Tibial nerve (tissue), 4 donors: ENCODE data around the gene NPRL2. TPM values are rescaled to one million over a fixed set of nuclear protein-coding genes. Genes with fewer than 3 reads are reported as not detected.

ENCODE experiments used
- DNase-seq, 2 donors: peaks; one replicate each; pipeline ENCODE4 v3.0.0-alpha.2; 2019; ENCODE audit warnings: low spot score in 2 of 2
- H3K27ac ChIP-seq, 4 donors: fragments of 200-600 bp; sonication (generic) in 3 of 4; one replicate each; pipeline ENCODE4 v1.5.1; 2017 to 2019; ENCODE audit warnings: mild to moderate bottlenecking in 1 of 4
- H3K27me3 ChIP-seq, 2 donors: fragments of 200-600 bp; sonication (generic) in 1 of 2; one replicate each; pipeline versions ENCODE4 v1.5.1 to v1.6.0; 2017 to 2019
- H3K36me3 ChIP-seq, 3 donors: fragments of 200-600 bp; sonication (generic); one replicate each; pipeline ENCODE4 v1.5.1; 2018 to 2019
- H3K4me1 ChIP-seq, 4 donors: fragments of 200-600 bp; sonication (generic) in 3 of 4; one replicate each; pipeline ENCODE4 v1.5.1; 2017 to 2019
- H3K4me3 ChIP-seq, 4 donors: fragments of 200-600 bp; sonication (generic) in 3 of 4; one replicate each; pipeline ENCODE4 v1.5.1; 2017 to 2019; ENCODE audit warnings: mild to moderate bottlenecking in 1 of 4, moderate library complexity in 1 of 4
- H3K9me3 ChIP-seq, 4 donors: fragments of 200-600 bp; sonication (generic) in 3 of 4; one replicate each; pipeline ENCODE4 v1.5.1; 2017 to 2019
- CTCF ChIP-seq, 5 experiments: fragments of 200-600 bp in 3 of 5; fragments of 450-650 bp in 2 of 5; sonication (generic) in 3 of 5; IDR thresholded peaks; one replicate each; pipeline ENCODE4 v1.5.1; 2016 to 2019; ENCODE audit warnings: antibody characterized with exemption in 5 of 5, mild to moderate bottlenecking in 3 of 5, moderate library complexity in 2 of 5
- EP300 ChIP-seq, 2 donors: sonication (generic); formaldehyde crosslinking; IDR thresholded peaks; one replicate each; pipeline ENCODE4 v1.6.1; 2017; ENCODE audit warnings: antibody characterized with exemption in 2 of 2, mild to moderate bottlenecking in 1 of 2
- POLR2A ChIP-seq, 2 donors: fragments of 450-650 bp; IDR thresholded peaks; one replicate each; pipeline ENCODE4 v1.6.1; 2017; ENCODE audit warnings: antibody characterized with exemption in 2 of 2, mild to moderate bottlenecking in 2 of 2, moderate library complexity in 2 of 2
- WGBS, 2 donors: methylation state at CpG; one replicate each; pipeline ENCODE4 v1.1.5; 2018; 5-methylcytosine and 5-hydroxymethylcytosine counted together
- total RNA-seq, 4 donors: library from RNA; depleted of rRNA; stranded (reverse); fragments of >200 nt; gene quantifications; one replicate each; pipeline ENCODE4 v1.1.0, GENCODE V29; 2016

Gene NPRL2
- total RNA-seq, 4 donors from 2014 or later = 22.7 to 35.2 (median 27.2) TPM

GRCh38 chr3:50338965-50339364 lies 11.6 kb downstream of the NPRL2 start:
- H3K36me3 ChIP-seq = no peaks in the 10 kb centered on the region
- 47 to 58% methylated on average over 5 of the region's 5 CpGs for WGBS, 2 donors
- H3K4me1 ChIP-seq = peaks cover 0 to 75% (median 50%) of the 10 kb centered on the region in 4 donors
- H3K27me3 ChIP-seq = no peaks in the 10 kb centered on the region
- H3K27ac ChIP-seq = peak overlapping the region; percentile 97 to 100 (median 98)
- peak overlapping the region in 3 of 4 donors; percentile 65 to 71 (median 68) for H3K4me3 ChIP-seq
- no peak for TF ChIP-seq EP300 (IDR thresholded peaks at IDR 0.05)
- peak in 1 of 5 experiments; percentile 20 for TF ChIP-seq CTCF (IDR thresholded peaks at IDR 0.05)
- H3K9me3 ChIP-seq = no peaks in the 10 kb centered on the region
- no peak for DNase-seq

GRCh38 chr3:50337175-50337861 lies 13.3 kb downstream of the NPRL2 start:
- peaks cover 0 to 89% (median 55%) of the 10 kb centered on the region in 4 donors for H3K4me1 ChIP-seq
- TF ChIP-seq EP300 (IDR thresholded peaks at IDR 0.05) (peak; percentile 99), POLR2A (IDR thresholded peaks at IDR 0.05) (peak; percentile 65 to 96), CTCF (IDR thresholded peaks at IDR 0.05) (no peak)
- H3K9me3 ChIP-seq = no peaks in the 10 kb centered on the region
- H3K27me3 ChIP-seq = no peaks in the 10 kb centered on the region
- peak; percentile 98 to 99 for DNase-seq
- WGBS, 2 donors = 0% methylated on average over 3 to 66 of the region's 79 CpGs
- H3K36me3 ChIP-seq = peaks cover 0 to 3% (median 0%) of the 10 kb centered on the region in 3 donors
- peak overlapping the region; percentile 97 to 100 (median 98) for H3K27ac ChIP-seq
- peak overlapping the region; percentile 68 to 87 (median 82) for H3K4me3 ChIP-seq

- Histone ChIP-seq H3K4me1 (peaks cover 0 to 86% (median 55%) of the 10 kb centered on the region in 4 donors), H3K27me3 (no peaks in the 10 kb centered on the region), H3K9me3 (no peaks in the 10 kb centered on the region), H3K36me3 (peaks cover 0 to 10% (median 0%) of the 10 kb centered on the region in 3 donors), H3K4me3 (peak overlapping the region; percentile 68 to 87 (median 82)), H3K27ac (peak overlapping the region; percentile 97 to 100 (median 98))
- TF ChIP-seq POLR2A (IDR thresholded peaks at IDR 0.05) = no peak
- no peak for TF ChIP-seq CTCF (IDR thresholded peaks at IDR 0.05)
- no peak for TF ChIP-seq EP300 (IDR thresholded peaks at IDR 0.05)
- no peak for DNase-seq
- WGBS, 2 donors = 0 to 1% methylated on average over 17 to 20 of the region's 31 CpGs
Measured at GRCh38 chr3:50336452-50337174, 14.0 kb downstream of the NPRL2 start.

GRCh38 chr3:50334339-50335075 lies 16.1 kb downstream of the NPRL2 start:
- Histone ChIP-seq H3K9me3 (no peaks in the 10 kb centered on the region), H3K36me3 (peaks cover 5 to 31% (median 17%) of the 10 kb centered on the region in 3 donors), H3K27ac (peak overlapping the region; percentile 51 to 100 (median 83)), H3K27me3 (no peaks in the 10 kb centered on the region), H3K4me1 (peaks cover 0 to 65% (median 45%) of the 10 kb centered on the region in 4 donors), H3K4me3 (no peak overlapping the region)
- DNase-seq = no peak
- TF ChIP-seq CTCF (IDR thresholded peaks at IDR 0.05) (no peak), POLR2A (IDR thresholded peaks at IDR 0.05) (no peak), EP300 (IDR thresholded peaks at IDR 0.05) (no peak)
- 40 to 49% methylated on average over 5 of the region's 5 CpGs for WGBS, 2 donors
